Raji (cell line): ENCODE measurements around the gene SPHK1.

ENCODE experiments used
- POLR2A ChIP-seq: IDR thresholded peaks from 2 replicates; pipeline ENCODE4 v1.6.1; 2011; ENCODE audit warnings: low read depth, low read length, control low read depth; ENCODE audit not compliant: insufficient read depth

SPHK1 gene, protein sequence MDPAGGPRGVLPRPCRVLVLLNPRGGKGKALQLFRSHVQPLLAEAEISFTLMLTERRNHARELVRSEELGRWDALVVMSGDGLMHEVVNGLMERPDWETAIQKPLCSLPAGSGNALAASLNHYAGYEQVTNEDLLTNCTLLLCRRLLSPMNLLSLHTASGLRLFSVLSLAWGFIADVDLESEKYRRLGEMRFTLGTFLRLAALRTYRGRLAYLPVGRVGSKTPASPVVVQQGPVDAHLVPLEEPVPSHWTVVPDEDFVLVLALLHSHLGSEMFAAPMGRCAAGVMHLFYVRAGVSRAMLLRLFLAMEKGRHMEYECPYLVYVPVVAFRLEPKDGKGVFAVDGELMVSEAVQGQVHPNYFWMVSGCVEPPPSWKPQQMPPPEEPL

DNA sequence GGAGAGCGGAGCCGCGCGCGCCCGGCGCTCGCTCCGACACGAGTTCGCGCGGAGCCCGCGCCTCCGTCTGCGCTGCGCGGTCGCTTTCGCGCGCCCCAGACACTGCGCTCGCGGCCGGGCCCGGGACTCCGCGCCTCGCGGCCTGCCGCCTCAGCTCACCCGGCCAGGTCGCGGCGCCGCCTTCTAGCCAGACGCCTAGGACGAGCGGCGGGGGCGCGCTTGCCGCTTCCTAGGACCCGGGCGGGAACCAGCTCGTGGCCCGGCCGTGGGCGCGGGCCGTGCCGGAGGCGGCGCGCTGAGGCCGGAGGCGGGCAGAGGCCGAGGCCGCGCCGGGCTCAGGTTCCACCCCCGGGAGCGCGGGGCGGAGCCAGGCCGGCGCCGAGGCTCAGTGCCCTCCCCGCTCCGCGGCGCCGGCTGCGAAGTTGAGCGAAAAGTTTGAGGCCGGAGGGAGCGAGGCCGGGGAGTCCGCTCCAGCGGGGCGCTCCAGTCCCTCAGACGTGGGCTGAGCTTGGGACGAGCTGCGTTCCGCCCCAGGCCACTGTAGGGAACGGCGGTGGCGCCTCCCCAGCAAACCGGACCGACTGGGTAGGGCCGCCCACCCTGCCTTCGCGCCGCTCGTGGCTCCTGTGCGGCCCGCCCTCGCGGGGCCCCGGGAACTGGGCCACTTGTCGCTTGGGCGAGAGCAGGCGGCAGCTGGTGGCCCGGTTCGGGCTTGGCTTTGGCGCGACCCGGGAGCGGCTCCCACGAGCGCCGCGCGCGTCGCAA is at the start of gene SPHK1:
TSS of gene SPHK1 (plus strand) at position 388 of the 765 bp plus-strand sequence. CDS start 1,036 bp downstream, outside the sequence.
- no peak for TF ChIP-seq POLR2A

DNA sequence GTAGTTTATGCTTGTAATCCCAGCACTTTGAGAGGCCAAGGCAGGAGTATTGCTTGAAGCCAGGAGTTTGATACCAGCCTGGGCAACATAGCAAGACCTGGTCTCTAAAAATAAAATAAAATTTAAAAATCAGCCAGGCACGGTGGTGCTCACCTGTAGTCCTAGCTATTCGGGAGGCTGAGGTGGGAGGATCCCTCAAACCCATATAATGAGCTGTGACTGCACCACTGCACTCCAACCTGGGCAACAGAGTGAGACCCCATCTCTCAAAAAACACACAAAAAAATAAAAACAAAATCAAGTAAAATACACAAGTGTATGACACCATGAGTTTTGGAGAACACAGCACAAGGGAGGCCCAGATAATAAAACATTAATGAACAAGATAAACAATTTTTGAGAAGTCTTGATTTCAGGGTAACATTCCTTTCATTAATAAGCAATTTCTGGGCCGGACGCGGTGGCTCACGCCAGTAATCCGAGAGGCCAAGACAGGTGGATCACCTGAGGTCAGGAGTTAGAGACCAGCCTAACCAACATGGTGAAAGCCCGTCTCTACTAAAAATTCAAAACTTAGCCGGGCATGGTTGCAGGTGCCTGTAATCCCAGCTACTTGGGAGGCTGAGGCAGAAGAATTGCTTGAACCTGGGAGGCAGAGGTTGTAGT is 48.6 kb upstream of the SPHK1 start:
- no peak for TF ChIP-seq POLR2A

DNA sequence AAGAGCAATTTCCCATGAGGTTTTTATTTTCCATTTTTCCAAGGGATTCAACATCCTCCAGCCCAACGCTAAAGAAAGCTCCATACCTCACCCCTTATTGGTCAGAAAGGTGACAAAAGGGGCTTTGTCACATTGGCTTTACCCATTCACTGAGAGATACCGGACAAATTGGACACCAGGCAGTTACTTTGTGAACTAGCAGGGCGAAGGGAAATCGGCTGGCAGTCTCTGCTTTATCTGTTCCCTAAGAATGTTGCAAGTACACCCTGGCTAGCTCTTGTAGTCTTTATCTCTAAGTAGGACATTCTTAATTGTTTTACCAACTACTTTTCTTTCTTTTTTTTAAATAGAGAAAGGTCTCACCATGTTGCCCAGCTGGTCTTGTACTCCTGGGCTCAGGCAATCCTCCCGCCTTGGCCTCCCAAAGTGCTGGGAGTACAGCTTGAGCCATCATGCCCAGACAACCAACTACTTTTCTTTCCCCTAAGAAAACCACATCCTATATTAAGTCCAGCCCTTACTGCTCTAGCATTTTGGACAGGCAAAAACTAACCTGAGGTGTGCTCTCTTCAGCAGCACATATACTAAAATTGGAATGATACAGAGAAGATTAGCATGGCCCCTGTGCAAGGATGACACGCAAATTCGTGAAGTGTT is 47.5 kb upstream of the SPHK1 start:
- no peak for TF ChIP-seq POLR2A

DNA sequence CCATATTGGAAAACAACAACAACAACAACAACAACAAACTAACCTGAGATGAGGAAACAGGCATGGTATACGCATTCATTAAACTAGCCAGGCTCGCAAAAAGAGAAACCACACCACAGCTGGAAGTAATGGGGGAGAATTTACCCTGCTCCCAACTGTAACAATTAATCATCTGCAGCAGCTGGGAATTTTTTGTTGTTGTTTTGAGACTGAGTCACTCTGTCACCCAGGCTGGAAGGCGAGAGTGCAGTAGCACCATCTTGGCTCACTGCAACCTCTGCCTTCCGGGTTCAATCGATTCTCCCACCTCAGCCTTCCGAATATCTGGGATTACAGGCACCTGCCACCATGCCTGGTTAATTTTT is 47.0 kb upstream of the SPHK1 start:
- no peak for TF ChIP-seq POLR2A

DNA sequence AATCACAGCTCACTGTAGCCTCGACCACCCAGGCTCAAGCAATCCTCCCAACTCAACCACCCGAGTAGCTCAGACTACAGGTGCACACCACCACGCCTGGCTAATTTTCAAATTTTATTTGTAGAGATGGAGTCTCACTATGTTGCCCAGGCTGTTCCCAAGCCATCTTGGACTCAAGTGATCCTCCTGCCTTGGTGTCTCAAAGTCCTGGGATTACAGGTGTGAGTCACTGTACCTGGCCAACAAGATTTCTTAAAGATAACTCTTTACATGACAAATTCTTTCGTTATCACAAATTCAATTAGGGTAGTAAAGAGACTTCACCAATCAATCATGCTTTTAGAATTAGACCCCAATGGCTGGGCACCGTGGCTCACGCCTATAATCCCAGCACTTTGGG is 43.1 kb upstream of the SPHK1 start:
- TF ChIP-seq POLR2A, result no peak

DNA sequence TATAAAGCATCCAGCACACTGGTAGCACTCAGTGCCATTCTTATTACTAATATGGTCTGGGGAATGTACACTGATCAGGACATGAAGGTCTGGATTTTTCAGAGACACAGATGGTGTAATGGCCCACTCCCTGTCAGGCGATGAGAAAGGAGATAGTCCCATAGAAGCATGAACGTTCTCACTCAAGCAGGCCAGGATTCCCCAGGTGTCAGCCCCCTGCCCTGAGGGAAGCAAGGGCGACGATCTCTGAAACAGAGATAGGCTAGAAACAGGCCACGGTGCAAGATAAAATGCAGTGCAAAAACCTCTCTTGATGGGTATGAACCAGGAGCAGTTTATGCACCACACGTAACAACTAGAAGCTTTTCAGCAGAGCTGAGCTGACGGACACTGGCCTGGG is 41.3 kb upstream of the SPHK1 start:
- no peak for TF ChIP-seq POLR2A

DNA sequence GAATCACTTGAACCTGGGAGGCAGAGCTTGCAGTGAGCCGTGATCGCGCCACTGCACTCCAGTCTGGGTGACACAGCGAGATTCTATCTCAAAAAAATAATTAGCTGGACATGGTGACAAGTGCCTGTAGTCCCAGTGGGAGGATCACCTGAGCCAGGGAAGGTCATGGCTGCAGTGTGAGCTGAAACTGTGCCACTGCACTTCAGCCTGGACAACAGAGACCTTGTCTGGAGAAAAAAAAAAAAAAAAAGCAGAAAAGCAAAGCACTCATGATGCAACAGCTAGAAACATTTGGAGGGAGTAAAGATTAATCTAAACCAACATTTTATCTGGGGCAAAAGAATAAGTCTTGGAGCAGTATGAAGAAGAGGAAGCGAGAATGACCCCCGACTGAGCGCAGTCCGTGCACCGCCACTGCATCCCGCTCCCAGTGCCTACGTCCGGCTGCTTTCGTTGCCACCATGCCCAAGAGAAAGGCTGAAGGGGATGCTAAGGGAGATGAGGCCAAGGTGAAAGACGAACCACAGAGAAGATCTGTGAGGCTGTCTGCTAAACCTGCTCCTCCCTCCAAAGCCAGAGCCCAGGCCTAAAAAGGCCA is 38.9 kb upstream of the SPHK1 start:
- no peak for TF ChIP-seq POLR2A

DNA sequence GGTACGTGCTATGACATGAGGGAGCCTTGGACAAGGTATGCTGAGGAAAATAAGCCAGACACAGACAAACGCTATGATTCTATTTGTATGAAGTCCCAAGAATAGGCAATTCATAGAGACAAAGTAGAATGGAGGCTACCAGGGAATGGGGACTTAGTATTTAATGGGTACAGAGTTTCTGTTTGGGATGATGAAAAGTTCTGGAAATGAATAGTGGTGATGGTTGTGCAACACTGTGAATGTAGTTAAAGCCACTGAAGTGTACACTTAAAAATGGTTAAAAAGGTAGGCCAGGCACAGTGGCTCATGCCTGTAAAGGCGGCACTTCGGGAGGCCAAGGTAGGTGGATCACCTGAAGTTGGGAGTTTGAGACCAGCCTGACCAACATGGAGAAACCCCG is 33.9 kb upstream of the SPHK1 start:
- TF ChIP-seq POLR2A, result no peak

DNA sequence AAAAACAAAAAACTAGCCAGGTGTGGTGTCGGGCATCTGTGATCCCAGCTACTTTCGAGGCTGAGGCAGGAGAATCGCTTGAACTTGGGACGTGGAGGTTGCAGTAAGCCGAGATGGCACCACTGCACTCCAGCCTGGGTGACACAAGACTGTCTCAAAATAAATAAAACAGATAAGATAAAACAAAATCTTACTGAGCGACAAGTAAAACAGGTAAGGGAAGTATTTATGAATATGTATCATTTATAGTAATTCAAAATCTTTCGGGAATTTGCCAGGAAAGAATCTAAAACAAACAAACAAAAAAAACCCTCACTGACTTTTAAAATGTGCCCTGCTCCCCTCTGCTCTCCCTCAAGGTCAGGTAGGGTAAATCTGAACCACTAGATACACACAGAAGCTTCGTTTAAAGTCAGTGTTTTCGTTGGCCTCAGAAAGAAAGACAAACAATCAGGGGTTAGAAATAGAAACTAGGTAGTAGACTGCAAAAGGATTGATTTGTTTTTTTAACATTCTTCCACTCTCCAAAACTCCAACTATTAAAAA is 32.8 kb upstream of the SPHK1 start:
- no peak for TF ChIP-seq POLR2A

DNA sequence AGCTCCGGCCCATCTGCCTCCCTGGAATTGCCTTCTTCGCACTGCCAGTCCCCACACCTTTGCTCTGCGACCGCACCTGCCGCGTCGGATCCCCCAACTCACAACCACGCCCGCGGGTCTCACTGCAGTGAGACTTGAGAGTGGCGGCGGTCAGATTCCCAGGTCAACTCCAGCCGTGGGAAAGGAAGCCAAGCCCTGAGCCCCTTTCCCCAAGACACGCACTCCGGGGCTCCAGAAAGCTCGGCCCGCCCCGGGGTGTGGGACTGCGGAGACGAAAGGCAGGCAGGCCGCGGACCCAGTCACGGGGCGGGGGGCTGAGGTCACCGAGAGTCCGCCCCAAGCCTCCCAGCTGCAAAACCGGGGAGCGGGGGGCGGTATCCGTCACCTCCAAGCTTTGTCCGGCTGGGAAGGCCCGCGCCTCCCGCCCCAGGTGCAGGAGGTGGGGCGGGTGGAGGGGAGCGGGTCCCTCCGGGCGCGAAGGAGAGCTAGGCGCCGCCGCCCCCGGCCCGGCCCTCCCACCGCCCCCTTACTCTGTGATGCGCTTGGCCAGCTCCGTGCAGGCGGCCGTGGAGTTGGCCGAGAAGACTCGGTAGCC is 31.3 kb upstream of the SPHK1 start:
- no peak for TF ChIP-seq POLR2A

DNA sequence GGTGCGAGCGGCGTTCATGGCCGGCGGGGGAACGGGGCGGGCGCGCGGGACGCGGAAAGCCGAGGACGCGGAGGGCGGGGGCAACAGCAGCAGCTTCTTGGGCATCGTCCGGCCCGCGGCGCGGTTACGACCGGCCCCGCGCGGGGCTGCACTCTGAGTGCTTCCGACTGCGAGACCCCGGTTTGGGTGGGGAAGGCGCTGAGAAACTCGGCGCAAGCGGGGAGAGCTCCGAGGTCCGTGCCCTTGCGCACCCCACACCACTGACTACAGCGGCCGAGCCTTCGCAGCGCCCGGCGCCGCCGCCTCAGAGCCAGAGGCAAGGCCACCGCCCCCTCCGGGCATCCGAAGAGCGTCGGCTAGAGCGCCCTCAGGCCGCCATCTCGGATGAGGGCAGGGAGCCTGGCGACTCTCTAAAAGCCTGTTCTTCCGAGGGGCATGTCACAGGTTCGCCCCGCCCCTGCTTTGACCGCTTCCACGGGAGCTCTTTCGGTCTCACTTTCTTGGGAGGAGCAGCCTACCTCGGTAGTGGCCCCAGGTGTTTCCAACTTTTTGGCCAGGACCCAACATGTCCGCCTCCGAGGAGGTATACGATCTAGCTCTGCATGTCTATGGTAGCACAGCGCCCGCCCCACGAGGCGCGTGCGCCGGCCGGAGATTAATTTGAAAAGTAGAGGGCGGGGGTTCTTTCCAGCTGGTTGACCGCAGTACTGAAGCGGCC is 30.7 kb upstream of the SPHK1 start, which contains the start of gene PRPSAP1:
TSS of gene PRPSAP1 (minus strand) at position 318 of the 718 bp plus-strand sequence. CDS start at position 105, 213 bp downstream.
- TF ChIP-seq POLR2A, result peak; percentile 97

DNA sequence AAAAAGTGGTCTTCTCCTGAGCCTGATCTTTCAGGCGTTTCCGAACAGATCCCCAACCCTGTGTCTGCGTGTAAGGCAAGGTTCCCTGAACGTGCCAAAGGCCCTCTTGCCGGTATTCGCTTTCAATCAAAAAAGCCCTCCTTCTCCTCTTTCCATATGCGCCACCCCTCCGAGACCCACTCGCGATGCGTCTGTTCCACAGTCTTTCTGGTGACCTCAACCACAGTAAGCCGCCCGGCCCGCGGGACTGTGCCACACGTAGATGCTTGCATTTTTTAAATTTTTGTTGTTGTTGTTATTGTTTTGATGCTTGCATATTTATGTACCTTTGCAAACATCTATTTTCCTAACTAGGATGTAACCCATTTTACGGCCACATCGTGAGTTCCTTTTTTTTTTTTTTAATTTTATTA is 30.1 kb upstream of the SPHK1 start:
- TF ChIP-seq POLR2A, result no peak

DNA sequence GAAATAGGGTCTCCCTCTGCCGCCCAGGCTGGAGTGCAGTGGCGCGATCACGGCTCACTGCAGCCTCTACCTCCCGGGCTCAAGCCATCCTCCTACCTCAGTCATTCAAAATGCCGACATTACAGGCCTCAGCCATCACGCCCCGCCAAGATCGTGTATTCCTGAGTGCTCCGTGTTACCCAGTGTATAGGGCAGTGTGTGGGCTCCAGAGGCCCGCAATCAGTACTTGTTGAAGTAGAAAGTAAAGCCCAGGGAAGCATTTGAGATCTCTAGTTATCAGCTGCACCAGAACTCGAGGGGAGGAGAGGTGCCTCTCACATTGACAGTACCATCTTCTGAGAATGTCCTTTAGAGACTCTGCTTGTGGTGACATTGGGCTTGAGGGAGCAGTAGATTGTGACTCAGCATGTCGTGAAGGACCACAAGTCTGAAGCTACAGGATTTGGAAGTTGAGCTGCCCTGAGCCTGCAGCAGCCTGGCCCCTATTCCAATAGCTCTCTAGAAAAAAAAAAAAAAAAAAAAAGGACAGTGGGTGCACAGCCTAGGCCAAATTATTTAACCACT is 29.6 kb upstream of the SPHK1 start:
- no peak for TF ChIP-seq POLR2A
